GM12878 (cell line): Measurements from ENCODE around the gene NGB.
"Not testable (repeated sequence)": the region's sequence is repeated elsewhere in the genome, so short reads cannot be mapped to it uniquely, and the experiment has no call there.

Source experiments
- BCL3 ChIP-seq: IDR thresholded peaks from 2 replicates; pipeline ENCODE4 v1.6.1; 2011; ENCODE audit warnings: borderline replicate concordance, low read depth, mild to moderate bottlenecking, moderate library complexity, low read length; ENCODE audit not compliant: insufficient read depth, poor library complexity, severe bottlenecking
- CREM ChIP-seq: IDR thresholded peaks from 2 replicates; pipeline ENCODE4 v1.6.1; 2014; ENCODE audit warnings: antibody characterized with exemption, low read depth
- EP300 ChIP-seq, 2 experiments: fragments of 150-350 bp in 1 of 2; IDR thresholded peaks; 2 replicates each; pipeline ENCODE4 v1.6.1; 2011 to 2012; ENCODE audit warnings: low read depth in 2 of 2, low read length in 2 of 2, borderline replicate concordance in 1 of 2, improper control_type of control experiment in 1 of 2, inconsistent platforms in 1 of 2; ENCODE audit not compliant: control insufficient read depth in 1 of 2
- EZH2 ChIP-seq: IDR thresholded peaks from 2 replicates; pipeline ENCODE4 v1.6.1; 2012; ENCODE audit warnings: low read depth, mild to moderate bottlenecking, control low read depth, inconsistent platforms, low read length, borderline replicate concordance; ENCODE audit not compliant: control insufficient read depth
- POLR2A ChIP-seq: IDR thresholded peaks from 2 replicates; pipeline ENCODE4 v1.6.1; 2011; ENCODE audit warnings: low read depth, mild to moderate bottlenecking, low read length

GRCh38 chr14:77318756-77319155 is 47.8 kb upstream of the NGB start:
- not testable (repeated sequence) for TF ChIP-seq BCL3; EP300 (IDR thresholded peaks at IDR 0.05; ENCODE audit: borderline replicate concordance in 1 of 2, control insufficient read depth in 1 of 2, low read depth in 2 of 2, low read length in 2 of 2); CREM; EZH2; POLR2A
